Mammary epithelial cell (primary cell): ENCODE data around the gene ELP1.

ENCODE experiments used
- CTCF ChIP-seq, 2 donors: IDR thresholded peaks in 1 of 2; conservative IDR thresholded peaks in 1 of 2; 2 replicates each; pipeline ENCODE4 v1.5.1; 2011 to 2012; ENCODE audit warnings: inconsistent platforms in 2 of 2, low read length in 2 of 2, mild to moderate bottlenecking in 2 of 2, control low read depth in 1 of 2, low read depth in 1 of 2; ENCODE audit not compliant: insufficient read depth in 1 of 2; ENCODE audit errors: extremely low read depth in 1 of 2
- EZH2 ChIP-seq: IDR thresholded peaks from 2 replicates; pipeline ENCODE4 v1.6.1; 2012; ENCODE audit warnings: low read length, inconsistent platforms, borderline replicate concordance

GRCh38 chr9:108933718-108934322, at the start of gene ELP1:
- TF ChIP-seq CTCF (conservative IDR thresholded peaks at IDR 0.05 in 1 of 2, IDR thresholded peaks at IDR 0.05 in 1 of 2; ENCODE audit: extremely low read depth in 1 of 2, insufficient read depth in 1 of 2, low read depth in 1 of 2, low read length in 2 of 2) (peak in 1 of 2 donors; percentile 53), EZH2 (no peak)
